Fibroblast of pulmonary artery (primary cell): ENCODE measurements around the gene GMDS.
A peak's percentile ranks its signal among the peaks of the same experiment; 100 is the strongest.

Experiments
- DNase-seq: peaks from one replicate; pipeline ENCODE4 v3.0.0-alpha.2; 2010; ENCODE audit warnings: low read depth
- H3K4me3 ChIP-seq: replicated peaks from 2 replicates; pipeline ENCODE4 v1.5.1; 2011; ENCODE audit warnings: low read depth, mild to moderate bottlenecking, control low read depth, low read length, moderate library complexity
- TF ChIP-seq, protein P1 (sequence below): IDR thresholded peaks from 2 replicates; pipeline ENCODE4 v1.5.1; 2011; ENCODE audit warnings: mild to moderate bottlenecking, control low read depth, low read length, inconsistent platforms; ENCODE audit errors: missing control alignments

GMDS gene

DNA sequence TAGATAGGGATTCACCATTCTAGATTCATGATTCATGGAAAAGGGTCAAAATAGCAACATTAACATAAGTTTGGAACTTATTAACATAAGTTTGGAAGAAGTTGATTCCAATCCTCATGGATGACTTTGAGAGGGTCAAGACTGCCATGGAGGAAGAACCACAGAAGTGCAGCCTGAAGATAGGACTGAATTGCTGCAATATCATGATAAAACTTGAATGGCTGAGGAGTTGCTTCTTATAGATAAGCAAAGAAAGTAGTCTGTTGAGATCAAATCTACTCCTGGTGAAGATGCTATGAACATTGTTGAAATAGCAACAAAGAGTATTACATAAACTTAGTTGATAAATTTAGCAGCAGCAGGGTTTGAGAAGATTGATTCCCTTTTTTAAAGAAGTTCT lies 62.2 kb downstream of the GMDS start:
- no peak for DNase-seq
- H3K4me3 ChIP-seq, result no peak overlapping the region
- TF ChIP-seq, protein P1, sequence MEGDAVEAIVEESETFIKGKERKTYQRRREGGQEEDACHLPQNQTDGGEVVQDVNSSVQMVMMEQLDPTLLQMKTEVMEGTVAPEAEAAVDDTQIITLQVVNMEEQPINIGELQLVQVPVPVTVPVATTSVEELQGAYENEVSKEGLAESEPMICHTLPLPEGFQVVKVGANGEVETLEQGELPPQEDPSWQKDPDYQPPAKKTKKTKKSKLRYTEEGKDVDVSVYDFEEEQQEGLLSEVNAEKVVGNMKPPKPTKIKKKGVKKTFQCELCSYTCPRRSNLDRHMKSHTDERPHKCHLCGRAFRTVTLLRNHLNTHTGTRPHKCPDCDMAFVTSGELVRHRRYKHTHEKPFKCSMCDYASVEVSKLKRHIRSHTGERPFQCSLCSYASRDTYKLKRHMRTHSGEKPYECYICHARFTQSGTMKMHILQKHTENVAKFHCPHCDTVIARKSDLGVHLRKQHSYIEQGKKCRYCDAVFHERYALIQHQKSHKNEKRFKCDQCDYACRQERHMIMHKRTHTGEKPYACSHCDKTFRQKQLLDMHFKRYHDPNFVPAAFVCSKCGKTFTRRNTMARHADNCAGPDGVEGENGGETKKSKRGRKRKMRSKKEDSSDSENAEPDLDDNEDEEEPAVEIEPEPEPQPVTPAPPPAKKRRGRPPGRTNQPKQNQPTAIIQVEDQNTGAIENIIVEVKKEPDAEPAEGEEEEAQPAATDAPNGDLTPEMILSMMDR, result no peak

DNA sequence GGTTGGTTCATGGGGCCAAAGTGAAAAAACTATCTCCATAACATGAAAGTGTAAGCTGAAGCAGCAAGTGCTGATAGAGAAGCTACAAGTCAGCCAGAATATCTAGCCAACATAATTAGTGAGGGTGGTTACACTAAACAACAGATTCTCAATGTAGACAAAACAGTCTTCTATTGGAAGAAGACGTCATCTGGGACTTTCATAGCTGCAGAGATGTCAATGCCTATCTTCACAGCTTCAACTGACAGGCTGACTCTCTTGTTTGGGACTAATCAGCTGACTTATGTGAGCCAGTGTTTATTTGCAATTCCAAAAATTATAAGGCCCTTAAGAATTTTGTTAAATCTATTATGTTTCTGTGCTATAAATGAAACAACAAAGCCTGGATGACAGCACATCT lies 63.2 kb downstream of the GMDS start:
- TF ChIP-seq, protein P1, result no peak
- no peak for DNase-seq
- H3K4me3 ChIP-seq, result no peak overlapping the region

DNA sequence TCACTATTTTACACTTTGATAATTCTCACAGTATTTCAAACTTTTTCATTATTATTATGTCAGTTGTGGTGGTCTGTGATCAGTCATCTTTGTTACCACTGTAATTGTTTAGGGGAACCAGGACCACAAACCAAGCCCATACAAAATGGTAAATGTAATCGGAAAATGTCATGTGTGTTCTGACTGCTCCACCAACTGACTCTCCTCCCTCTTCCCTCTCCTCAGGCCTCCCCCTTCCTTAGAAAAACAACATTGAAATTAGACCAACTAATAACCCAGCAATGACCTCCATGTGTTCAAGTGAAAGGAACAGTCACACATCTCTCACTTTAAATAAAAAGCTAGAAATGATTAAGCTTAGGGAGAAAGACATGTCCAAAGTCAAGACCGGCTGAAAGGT lies 63.8 kb downstream of the GMDS start:
- no peak overlapping the region for H3K4me3 ChIP-seq
- TF ChIP-seq, protein P1, result no peak
- no peak for DNase-seq

DNA sequence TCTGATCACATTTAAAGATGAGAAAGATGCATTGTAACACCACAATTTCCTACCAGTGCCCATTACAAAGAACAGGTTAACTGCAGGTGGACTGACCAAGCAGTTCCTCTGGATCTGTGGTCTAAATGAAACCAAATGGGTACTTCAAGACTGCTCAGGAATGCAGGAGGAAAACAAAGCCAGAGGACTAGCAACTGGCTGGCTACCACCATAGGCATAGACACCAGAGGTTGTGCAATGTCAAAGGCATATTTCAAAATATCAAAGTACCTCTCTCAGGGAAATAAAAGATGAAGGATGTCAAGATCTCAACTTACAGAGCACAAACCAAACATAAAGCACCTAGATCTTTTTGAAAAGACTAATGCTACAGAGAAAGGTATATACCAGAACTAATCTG lies 65.5 kb downstream of the GMDS start:
- no peak overlapping the region for H3K4me3 ChIP-seq
- TF ChIP-seq, protein P1, result no peak
- DNase-seq, result peak; percentile 78

DNA sequence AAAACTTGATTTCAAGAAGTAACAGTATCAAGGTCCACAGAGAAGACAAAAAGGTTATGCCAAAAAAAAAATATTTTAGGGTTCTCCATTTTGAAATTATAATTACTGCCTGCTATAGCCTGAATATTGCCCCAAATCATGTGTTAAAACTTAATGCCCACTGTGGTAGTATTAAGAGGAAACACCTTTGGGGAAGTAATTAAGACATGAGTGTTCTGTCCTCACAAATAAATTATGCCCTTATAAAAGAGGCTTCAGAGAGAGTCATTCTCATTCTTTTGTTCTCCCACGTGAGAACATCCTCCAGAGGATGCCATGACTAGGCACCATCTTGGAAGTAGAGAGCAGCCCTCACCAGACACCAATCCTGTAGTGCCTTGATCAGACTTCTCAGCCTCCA lies 66.2 kb downstream of the GMDS start:
- DNase-seq, result no peak
- H3K4me3 ChIP-seq, result no peak overlapping the region
- TF ChIP-seq, protein P1, result no peak

DNA sequence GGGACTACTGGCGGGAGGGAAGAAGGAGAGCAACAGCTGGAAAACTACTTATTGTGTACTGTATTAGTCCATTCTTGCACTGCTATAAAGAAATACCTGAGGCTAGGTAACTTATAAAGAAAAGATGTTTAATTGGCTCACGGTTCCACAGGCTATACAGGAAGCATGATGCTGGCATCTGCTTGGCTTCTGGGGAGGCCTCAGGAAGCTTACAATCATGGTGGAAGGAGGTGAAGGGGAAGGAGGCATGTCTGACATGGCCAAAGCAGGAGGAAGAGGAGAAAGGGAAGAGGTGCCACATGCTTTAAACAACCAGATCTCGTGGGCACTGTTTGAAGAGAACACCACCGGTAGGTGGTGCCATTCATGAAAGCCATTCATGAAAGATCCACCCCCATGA lies 67.3 kb downstream of the GMDS start:
- H3K4me3 ChIP-seq, result no peak overlapping the region
- DNase-seq, result no peak
- TF ChIP-seq, protein P1, result no peak

DNA sequence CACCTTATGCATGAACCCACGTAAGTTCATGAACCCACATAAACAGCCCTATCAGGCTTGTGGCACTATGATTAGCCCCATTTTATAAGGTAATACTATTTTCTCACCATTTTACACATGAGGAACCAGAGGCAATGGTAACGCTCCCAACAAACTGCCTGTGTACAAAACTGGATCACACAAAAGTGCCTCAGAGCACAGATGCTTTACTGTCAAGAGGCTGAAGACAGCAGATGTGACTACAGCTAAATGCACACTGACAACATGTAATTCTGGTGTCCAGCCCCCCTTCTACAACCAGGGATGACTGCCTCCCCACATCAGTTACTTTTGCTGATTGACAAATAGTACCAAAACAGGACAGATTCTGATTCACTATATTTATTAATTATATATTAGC lies 69.6 kb downstream of the GMDS start:
- no peak for DNase-seq
- TF ChIP-seq, protein P1, result no peak
- H3K4me3 ChIP-seq, result no peak overlapping the region
